ENCODE results near the gene NPM3.

The NPM3 gene, protein sequence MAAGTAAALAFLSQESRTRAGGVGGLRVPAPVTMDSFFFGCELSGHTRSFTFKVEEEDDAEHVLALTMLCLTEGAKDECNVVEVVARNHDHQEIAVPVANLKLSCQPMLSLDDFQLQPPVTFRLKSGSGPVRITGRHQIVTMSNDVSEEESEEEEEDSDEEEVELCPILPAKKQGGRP
- 5.8 reads per million, percentile 22 among the genes with 10 or more reads in this experiment for total RNA-seq

DNA sequence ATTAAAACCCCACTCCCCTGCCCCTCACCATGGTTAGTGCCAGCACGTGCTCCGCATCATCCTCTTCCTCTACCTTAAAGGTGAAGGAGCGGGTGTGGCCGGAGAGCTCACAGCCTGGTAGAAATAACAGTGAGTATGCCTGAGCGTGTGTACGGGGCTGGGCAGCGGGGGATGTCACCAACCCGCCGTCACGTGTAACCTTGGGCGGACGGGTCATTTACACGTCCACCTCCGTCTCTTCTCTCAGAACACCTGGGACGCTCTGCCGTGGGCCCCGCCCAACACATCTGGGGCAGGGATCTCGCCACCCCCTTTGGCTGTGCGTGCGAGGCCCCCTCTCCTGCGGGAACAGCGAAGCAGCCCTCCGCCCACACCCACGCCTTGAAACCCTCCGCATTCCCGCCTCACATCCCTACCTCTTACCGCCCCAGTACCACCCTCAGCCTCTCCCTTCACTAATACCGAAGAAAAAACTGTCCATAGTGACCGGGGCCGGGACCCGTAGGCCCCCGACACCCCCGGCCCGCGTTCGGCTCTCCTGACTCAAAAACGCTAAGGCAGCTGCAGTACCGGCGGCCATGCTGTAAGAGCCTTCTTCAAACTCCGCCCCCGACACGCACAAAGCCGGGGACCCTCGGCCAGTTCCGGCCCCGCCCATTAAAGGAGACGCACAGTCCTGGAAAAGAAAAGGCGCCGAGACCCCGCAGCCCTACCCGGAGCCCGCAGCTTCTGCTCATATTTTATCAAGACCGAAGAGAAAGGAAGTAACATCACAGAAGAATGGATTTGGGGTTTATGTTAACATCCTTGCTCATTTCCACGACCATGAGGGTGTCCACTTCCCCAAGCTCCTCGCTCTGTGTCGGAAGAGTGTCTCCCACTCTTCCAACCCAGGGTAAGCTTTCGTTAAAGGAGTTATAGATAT lies at the start of gene NPM3:
Gene NPM3 (minus strand): TSS at position 636 of the 925 bp plus-strand sequence. CDS start 56 bp downstream, at position 580.
- DNase-seq: peak; percentile 78

- DNase-seq: no peak
These were observed 49.1 kb upstream of the NPM3 start for GRCh38 chr10:101832325-101832771.

GRCh38 chr10:101831169-101831811 lies 48.0 kb upstream of the NPM3 start:
- DNase-seq: no peak

DNA sequence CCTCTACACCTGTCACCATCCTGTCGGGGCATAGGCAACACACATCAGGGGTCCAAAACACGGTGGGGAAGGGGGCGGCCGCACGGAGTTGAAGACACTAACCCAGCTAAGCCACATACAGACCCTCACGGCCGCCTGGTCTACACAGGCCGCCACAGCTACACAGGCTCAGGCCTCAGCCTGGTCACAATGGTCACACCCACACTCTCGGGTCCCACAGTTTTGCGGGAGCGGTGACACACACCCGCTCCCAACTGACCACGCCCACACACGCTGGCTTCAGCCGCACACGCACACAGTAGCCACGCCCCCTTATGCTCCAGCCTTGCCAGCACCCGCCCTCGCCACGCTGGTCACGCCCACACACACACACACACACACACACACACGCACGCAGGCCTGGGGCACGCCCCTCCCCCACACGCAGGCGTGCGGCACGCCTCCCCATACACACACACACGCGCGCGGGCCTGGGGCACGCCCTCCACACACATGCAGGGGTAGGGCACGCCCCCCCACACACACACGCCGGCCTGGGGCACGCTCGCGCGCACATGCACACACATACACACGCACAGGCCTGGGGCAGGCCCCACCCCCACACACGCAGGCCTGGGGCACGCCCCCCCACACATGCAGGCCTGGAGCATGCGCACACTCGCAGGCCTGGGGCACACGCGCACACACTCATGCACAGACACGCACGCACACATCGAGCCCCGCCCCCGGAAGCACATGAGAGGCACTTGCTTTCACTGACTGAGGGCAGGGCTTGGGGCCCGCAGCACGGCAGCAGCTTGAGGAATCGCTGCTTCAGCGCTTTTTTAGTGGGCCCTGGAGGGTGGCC lies 47.3 kb upstream of the NPM3 start:
- DNase-seq: peak; percentile 95

DNA sequence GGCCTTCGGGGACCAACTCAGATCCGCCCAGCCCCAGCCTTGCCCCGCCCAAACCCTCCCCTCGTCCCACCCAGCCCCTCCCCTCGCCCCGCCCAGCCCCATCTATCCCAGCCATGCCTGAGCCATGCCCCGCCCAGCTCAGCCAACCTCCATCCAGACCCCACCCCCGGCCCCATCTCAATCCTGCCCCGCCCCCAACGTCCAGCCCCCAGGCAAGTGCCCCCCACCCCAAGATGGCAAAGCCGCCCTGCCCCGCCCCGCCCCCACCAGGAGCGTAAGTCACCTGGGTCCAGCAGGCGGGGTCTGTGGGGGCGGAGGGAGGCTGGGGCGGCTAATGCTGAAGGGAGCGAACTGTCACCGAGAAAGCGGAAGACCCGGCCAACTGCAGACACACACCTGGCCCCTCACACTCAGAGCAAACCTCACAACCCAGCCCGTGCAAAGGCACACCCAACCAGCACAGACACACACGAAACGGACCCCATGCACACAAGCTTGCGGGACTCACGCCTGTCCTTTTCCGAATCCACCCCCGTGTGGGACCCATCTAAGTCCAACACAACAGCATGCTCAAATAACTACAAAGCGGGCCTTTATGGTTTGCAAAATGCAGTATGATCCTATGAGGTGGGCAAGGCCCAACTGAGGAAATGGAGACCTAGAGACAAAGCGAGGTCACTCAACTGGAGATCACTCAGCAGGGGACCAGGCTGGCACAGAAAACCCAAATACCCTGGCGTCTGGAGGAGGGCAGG lies 46.5 kb upstream of the NPM3 start:
- DNase-seq: peak; percentile 65

DNA sequence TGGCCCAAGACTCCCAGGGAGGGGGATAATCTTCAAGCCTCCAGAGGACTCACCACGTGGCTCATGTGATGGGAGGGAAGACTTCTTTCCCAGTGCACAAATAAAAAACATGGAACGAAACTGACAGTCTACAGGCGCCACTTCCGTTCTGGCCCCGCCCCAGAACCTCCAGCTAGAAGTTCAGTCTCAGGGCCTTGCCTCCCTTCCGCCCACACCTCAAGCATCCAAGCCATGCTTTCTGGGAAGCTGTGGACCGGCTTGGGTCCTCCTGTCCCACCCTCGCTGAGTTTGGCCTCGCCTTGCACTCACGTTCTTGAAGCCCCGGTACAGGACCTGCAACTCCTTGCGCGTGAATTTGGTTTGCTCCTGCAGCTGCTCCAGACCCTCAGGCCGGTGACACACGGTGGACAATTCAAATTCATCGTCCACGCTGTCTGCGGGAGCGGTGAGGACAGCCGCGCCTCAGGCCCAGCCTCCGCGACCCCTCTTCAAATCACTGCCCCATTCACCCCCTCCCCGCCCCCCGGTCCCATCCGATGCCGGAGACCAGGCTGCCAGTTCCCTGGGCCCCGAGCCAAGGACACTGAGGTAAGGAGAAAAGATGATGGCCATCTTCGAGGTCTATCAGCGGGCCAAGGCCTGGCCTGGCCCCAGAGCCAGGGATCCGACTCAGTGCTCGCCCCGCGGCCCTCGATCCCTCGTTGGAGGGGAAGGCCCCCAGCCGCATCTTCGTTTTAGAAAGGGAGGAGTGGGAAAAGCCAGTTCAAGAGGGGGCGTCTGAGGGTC lies 45.7 kb upstream of the NPM3 start:
- DNase-seq: no peak

DNA sequence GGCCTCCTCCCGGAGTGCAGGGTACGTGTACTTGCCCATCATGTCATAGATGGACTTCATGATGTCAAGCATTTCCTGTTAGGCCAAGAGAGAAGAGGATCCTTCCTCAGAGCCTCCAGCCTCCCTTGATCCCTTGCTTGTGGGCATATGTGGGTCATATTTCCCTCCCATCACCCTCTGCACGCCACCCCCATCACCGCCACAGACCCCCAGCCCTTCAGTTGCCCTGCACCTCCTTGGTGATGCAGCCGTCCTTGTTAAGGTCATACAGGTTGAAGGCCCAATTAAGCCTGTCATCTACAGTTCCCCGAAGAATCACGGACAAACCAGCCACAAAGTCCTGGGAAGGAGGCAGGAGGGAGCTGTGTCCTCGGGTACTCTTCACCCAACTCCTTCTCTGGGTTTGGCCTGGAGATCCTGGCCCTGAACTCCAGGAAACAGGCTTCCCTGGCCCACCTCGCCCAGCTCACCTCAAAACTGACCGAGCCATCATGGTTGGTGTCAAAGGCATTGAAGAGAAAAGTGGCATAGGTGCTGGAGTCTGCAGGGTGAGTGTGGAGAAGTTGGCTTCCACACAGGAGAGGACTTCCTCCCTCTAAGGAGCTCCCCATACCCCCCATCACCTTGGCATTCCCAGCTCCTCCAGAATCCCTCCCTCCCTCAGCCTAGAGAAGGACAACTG lies 44.8 kb upstream of the NPM3 start:
- DNase-seq: no peak

DNA sequence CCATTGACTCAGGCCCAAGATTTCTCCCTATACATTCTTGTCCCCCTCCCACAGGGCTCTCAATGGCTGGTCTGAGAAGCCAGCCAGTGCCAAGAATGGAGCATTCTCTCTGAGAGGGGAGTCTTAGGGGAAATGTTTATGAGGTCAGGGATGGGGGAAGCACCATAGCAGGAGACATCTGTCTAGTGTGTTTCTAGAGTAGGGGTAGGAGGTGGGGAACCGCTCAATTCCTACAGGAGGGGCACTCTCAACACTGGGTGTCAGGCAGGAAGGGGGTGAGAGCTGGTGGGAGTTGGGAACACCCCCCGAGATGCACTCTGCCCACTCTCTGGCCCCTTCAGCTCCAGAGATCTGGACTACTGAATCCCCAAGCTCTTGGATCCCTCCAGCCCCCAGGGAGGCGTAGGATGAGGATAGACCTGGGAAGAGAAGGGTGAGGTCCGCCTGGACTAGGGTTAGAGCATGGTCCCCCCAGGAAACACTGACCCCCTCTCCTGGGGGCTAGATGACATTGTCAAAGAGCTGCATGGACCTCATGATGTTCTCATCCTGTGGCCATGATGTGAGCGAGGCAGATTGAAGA lies 43.7 kb upstream of the NPM3 start:
- DNase-seq: no peak

DNA sequence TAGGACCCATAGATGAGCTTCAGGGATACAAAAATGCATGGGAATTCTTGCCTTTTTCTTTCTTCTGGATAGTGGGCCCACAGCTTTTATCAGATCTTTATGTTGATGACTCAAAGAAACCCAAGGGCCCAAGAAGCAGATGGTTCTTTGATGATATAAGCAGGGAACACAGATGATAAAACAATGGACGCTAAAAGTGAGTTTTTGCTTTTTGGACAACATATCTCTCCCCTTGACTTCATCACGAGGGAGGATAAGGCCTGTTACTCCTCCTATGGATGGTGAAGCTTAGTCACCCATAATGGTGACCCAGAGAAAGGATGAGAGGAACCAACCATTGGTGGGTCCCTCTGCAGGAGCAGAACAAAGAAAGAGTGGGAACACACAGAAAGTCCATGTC lies 41.5 kb upstream of the NPM3 start:
- no peak for DNase-seq

- DNase-seq: peak; percentile 32
These were observed 35.8 kb upstream of the NPM3 start for GRCh38 chr10:101818872-101819633.

- peak; percentile 97 for DNase-seq
These were observed 35.0 kb upstream of the NPM3 start, which contains the start of gene OGA for GRCh38 chr10:101818119-101818871. TSS of gene OGA (minus strand) at chr10:101818444. CDS start at chr10:101818022, 422 bp downstream.

- peak; percentile 26 for DNase-seq
These were observed 34.3 kb upstream of the NPM3 start for GRCh38 chr10:101817337-101818118.

- no peak for DNase-seq
These were observed 33.7 kb upstream of the NPM3 start for GRCh38 chr10:101816913-101817336.

DNA sequence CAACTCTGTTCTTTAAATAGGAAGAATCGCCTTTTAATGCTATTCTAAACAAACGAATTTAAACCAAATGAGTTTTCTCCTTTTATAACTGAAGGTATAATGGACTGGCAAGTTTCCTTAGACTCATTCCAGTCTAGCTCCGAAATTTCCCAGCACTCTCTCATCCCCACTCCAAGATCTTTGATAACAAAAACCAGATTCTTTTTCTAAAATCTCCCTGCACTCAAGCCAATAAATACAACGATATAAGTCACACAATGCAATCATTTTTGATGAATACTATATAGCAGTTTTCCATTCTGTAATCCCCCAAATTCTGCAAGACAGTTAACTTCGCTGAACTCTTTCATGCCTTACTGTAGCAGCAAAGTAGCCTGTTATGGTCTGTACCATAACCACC lies 33.1 kb upstream of the NPM3 start:
- DNase-seq: no peak

DNA sequence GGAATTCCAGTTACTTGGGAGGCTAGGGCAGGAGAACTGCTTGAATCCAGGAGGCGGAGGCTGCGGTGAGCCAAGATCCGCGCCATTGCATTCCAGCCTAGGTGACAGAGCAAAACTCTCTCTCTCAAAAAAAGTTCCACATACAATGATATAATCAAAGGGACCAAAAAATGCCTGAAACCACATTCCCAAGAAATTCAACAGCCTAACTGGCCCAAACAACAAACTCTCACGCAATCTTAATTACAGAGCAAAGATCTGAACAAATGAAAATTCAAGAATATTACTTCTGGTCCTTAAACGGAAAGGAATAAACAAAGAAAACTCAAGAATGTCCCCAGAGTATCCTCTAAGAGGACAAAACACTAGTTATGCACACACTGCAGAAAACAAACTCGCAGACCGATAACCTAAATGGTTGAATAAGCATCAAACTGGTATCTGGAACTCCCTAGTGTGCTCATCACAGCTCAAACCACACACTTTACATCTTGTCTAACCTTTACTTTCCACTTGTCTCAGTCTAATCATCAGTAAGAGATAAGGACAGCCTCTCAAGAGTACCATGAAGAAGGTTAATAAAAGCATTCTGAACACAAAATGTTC lies 31.3 kb upstream of the NPM3 start:
- DNase-seq: no peak

DNA sequence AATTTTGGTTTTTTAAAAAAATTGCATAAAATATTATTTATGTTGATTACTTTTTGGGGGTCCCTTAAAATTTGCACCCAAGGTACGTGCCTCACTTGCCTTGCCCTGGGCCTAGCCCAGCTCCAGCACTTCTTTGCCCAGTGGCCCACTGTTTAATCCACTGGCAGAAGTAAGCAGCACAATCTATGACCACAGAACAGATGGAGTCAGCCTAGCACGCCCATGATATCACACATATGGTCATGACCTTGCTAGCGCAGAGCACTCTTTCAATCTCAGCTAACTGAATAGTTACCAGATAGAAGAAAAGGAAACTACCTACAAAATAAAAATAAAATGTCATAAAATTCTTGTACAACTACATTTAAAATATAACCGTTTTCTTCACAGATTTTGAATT lies 29.4 kb upstream of the NPM3 start:
- DNase-seq: no peak

DNA sequence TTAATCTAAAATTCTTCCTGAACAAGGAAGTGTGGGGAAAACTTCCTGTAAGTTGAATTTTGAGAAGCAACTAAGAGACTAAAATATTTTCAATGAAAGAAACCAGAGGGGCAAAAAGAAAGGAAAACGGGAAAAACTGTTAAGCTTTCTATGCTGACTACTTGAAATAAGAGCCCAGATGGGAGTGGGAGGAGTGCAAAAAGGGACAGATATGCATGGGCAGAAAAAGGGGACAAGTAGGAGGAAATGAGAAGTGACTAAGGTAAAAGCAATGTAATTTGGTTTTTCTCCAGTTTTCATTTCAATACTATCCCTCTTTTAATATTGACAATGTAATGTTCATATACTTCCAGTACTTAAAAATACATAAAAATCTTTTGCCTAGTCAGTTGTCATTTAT lies 23.9 kb upstream of the NPM3 start:
- DNase-seq: no peak

Data from effector CD4-positive, alpha-beta T cell (primary cell).